AG20443 (cell line): ENCODE measurements around the gene GPATCH8.
"Not testable (repeated sequence)": the region's sequence is repeated elsewhere in the genome, so short reads cannot be mapped to it uniquely, and the experiment has no call there.

Source experiments
- DNase-seq: peaks from one replicate; pipeline ENCODE4 v3.0.0; 2012; ENCODE audit warnings: low spot score, mixed read lengths

The GPATCH8 gene

GRCh38 chr17:44374306-44375195 is 128.7 kb downstream of the GPATCH8 start:
- DNase-seq: no peak

- no peak for DNase-seq
Measured at GRCh38 chr17:44372036-44372435, 131.2 kb downstream of the GPATCH8 start.

GRCh38 chr17:44369414-44370023 is 133.7 kb downstream of the GPATCH8 start:
- not testable (repeated sequence) for DNase-seq

GRCh38 chr17:44368391-44369243 is 134.6 kb downstream of the GPATCH8 start:
- DNase-seq: not testable (repeated sequence)

- DNase-seq: no peak
Measured at GRCh38 chr17:44367231-44367979, 135.8 kb downstream of the GPATCH8 start.

GRCh38 chr17:44365051-44365450 is 138.2 kb downstream of the GPATCH8 start:
- DNase-seq: not testable (repeated sequence)

GRCh38 chr17:44363613-44364159 is 139.5 kb downstream of the GPATCH8 start, which contains the start of gene FAM171A2:
Gene FAM171A2, minus strand, starts transcription at chr17:44363853. Its CDS starts 139 bp downstream, at chr17:44363714.
- DNase-seq: peak; percentile 94

- DNase-seq: peak; percentile 56
Measured at GRCh38 chr17:44362949-44363612, 140.1 kb downstream of the GPATCH8 start.

GRCh38 chr17:44362459-44362948 is 140.7 kb downstream of the GPATCH8 start:
- DNase-seq: no peak

- DNase-seq: no peak
Measured at GRCh38 chr17:44361292-44362260, 141.6 kb downstream of the GPATCH8 start.

GRCh38 chr17:44360826-44361225 is 142.4 kb downstream of the GPATCH8 start:
- no peak for DNase-seq

- DNase-seq: no peak
Measured at GRCh38 chr17:44360144-44360533, 143.1 kb downstream of the GPATCH8 start.

GRCh38 chr17:44359458-44360143 is 143.6 kb downstream of the GPATCH8 start:
- DNase-seq: no peak

GRCh38 chr17:44359006-44359405 is 144.2 kb downstream of the GPATCH8 start:
- no peak for DNase-seq

GRCh38 chr17:44358066-44358465 is 145.1 kb downstream of the GPATCH8 start:
- no peak for DNase-seq

GRCh38 chr17:44356241-44356640 is 147.0 kb downstream of the GPATCH8 start:
- no peak for DNase-seq

GRCh38 chr17:44355642-44356099 is 147.5 kb downstream of the GPATCH8 start:
- DNase-seq: no peak
